Embryonic facial prominence (tissue), 1 donor: Measurements from ENCODE around the gene CTBP2.
A peak's percentile ranks its signal among the peaks of the same experiment; 100 is the strongest.
"Not testable (repeated sequence)": the region's sequence is repeated elsewhere in the genome, so short reads cannot be mapped to it uniquely, and the experiment has no call there.

Source experiments
- DNase-seq: peaks from one replicate; pipeline ENCODE4 v3.0.0-alpha.2; 2016; ENCODE audit errors: extremely low spot score

Gene CTBP2

DNA sequence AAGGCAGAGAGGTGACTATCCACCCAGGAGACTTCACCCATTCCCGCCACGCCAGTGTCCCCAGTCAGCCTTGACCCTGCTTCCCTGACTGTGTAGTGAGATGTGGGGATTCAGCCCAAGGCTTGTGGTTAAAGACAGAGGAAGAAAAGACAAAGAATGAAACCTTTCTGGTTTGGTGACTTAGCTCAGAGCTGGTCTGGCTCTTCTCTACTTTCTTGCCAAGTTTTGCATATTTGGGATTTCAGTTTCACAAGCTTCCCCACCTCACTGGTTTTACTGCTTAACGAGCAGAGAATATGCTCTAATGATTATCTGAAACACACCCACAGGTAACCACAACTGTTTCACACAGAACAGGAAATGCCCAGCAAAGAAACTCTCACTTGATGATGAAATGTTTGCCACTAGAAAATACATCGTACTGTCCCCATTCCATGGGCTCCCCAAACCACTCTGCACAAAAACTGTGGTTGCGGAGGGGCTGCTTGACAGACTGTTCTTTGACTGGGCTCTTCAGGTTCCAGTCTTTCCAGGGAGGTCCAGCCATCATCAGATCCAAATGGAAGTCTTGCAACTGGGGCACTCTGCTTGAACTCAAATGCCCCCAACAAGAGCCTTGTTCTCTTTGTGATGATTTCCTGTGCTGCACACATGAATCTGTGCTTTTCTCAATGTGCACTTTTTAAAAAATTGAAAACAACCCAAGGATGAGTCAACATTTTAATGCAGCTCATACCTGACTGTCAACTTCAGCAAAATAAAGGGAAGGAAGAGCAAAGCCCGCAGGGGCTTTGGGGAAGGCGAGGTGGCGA, 95.5 kb downstream of the CTBP2 start:
- DNase-seq: peak; percentile 33

DNA sequence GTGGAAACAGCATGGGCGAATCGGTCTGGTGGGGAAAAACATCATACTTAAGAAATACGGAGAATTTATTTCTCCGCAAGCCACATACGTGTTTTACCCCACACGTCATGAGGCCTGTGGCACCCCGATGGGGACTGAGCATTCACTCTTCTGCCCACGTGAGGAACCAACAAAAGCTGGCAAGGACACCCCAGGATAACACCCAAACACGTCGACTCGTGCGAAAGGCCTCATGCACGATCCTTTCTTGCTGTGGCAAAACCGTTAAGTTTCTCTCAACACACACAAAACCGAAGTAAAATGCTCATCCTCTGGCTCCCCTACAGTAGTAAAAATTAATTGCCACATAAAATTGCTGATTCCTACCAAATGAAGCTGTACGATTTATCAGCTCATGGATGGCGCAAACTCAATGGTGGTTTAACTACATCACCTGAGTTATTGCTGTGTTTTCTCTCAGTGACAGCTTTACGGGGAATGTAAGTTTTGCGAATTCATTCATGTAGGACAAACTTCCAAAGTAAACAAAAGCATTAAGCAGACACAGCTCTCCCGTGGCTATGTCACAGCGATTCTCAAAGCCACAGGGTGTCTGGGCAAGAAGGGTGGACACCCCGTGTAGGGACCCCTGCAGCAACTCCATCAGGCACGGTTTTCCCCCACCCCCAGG, 97.0 kb downstream of the CTBP2 start:
- DNase-seq: no peak

DNA sequence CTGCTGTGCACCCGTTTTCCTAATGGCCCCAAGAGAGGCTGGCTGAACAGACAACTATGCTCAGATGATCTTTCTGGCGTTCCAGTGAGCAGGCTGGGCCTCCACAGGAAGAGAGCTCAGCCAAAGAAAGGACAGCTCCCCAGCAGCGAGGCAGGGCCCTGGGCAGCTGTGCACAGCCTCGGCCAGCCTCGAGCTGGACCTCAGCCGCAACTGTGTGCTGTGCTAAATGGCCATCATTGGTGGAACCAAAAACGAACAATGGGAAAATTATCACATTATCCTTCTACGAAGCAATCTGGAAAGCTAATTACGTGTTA, 97.5 kb downstream of the CTBP2 start:
- no peak for DNase-seq

DNA sequence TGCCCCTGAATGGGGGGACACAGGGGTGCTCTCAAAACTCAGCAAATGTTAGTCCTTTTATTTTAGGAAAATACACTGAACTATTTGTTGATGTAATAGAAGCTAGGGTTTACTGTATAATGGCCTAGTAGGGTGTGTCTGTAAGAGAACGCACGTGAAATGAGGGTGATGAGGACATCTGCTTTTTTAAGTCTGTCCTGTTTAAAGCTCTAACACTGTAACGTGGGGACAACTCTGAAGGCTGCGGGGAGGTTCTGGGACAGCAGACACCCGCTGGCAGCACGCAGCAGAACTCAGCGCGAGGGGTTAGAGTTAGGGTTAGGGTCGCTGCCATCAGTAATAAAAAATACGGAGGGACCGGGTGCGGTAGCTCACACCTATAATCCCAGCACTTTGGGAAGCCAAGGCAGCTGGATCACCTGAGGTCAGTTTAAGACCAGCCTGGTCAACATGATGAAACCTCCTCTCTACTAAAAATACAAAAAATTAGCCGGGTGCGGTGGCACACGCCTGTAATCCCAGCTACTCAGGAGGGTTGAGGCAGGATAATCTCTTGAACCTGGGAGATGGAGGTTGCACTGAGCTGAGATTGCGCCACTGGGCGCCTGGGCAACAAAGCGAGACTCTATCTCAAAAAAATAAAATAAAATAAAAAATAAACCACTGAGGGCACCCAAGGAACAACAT, 98.0 kb downstream of the CTBP2 start:
- no peak for DNase-seq

DNA sequence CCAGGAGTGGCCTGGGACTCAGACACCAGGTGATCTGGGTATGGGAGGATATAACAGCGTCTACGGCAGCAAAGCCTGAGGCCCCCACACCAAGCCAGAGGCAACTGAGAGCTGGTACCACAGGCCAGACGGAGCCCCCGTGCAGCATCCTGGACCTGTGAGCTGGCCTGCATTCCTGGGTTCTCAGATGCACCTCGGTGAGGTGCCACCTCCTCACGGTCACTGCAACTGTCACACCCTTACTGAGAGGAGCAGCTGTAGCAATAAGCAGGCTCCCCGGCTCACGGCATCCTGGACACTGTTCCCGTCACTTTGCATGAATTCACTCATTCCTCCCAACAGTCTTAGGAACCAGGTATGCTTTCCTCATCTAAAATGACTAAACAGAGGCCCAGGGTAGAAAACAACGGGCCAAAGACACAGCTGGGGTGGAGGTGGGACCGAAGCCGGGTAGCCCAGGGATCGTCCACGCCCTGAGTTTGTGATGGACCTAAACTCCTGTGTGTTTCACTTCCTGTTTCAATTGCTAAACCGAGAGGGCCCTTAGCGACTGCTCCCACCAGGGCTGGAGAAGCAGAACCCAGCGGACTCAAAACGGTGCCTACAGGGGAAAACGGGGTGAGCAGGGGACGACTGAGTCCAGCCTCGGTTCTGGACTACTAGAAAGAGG, 98.7 kb downstream of the CTBP2 start:
- DNase-seq: no peak

DNA sequence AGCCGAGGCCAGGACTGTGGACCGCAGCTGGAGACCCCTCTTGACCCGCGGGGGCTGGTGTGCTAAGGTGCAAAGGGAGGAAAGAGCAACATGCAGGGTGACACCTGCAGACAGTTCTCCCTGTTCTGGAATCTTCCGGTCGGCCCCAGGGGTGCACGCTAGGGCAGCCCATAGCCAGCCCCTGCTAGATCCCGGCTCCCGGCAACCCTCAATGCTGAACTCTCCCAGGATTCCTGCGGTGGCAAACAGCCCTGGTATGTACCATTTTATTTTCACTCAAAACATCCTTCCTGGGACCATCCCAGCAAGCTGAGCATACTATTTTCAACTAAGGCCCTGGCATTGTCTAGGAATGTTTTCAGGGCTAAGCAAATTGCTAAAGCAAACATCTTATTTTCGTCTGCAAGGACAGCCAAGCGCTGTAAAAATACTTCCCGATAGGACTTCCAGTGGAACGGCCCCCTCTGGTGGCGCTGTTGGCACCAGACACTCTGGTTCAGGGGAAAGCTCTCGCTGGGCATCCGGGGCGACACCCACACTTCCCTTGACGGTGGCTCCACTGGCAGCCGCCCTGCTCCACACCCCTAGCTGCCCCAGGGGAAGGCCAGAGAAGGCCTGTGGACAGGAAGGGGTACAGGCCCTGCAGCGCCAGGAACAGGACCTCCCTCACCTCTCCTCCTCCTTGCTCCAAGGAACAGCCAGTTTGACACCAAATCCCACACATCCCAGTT, 99.4 kb downstream of the CTBP2 start:
- DNase-seq: peak; percentile 79

GRCh38 chr10:125060482-125060825, 99.9 kb downstream of the CTBP2 start:
- DNase-seq: no peak

DNA sequence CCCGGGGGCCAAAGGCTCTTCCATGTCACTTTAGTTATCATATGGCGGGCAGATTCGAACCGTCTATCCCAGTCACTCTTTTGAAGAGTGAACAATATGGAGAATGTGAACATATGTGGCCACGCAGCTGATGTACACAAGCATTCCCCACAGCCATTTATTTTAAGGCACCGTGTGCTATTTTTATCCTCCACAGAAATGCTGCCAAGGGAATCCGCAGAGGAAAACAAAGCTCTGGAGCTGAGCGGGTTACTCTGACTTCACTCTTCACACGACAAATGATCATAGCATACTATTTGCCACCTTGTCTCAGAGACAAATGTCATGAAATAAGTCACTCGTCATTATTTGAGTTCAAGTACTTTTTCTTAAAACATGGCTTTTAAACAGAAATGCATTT, 100.3 kb downstream of the CTBP2 start:
- no peak for DNase-seq

DNA sequence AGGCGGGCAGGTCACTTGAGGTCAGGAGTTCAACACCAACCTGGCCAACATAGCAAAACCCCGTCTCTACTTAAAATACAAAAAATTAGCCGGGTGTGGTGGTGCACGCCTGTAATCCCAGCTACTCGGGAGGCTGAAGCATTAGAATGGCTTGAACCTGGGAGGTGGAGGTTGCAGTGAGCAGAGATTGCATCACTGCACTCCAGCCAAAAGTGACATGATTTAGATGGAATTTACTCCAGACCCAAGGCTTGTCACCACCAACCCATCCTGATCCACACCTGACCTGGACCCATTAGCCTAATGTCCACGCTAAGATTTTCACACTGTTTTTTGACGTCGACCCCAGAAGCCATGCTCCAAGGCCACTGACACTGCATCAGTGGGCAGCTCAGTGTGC, 101.0 kb downstream of the CTBP2 start:
- not testable (repeated sequence) for DNase-seq

DNA sequence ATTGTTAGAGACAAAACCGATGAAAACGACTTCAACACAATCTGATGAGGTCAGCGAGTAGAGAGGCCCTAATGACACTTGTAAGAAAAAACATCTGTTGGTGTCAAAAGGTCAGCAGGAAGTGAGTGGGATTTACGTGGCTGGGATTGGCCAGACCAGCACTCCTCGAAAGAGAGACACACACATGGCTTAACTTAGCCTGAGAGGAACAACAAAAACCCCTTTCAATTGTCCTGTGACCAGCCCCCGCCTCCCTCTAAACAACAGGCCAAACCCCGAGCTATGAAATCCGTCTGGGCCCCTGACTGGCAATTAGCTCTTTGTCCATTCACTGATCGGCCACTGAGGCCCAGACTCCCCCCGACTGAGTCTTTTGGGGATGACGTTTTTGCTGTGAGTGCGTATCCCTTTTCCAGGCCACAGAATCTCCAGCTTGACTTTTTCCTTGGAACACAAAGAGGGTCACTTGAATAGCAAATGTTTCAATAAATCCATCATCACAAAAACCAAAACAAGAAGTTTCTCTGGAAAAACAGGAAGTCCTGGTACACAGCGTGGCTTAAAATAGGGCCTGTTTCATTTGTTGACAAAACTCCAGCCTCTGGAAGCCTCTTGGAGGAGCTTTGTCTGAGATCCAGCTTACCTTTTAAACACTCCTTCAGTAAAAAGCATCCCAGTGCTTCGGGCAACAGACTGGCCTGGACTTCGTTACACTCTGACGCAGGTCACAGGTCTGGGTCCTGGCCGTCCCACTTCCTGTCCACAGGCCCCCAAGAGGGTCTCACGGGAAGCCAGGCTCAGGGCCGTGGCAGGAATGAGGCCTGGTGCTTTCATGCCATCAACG, 103.0 kb downstream of the CTBP2 start:
- peak; percentile 58 for DNase-seq

DNA sequence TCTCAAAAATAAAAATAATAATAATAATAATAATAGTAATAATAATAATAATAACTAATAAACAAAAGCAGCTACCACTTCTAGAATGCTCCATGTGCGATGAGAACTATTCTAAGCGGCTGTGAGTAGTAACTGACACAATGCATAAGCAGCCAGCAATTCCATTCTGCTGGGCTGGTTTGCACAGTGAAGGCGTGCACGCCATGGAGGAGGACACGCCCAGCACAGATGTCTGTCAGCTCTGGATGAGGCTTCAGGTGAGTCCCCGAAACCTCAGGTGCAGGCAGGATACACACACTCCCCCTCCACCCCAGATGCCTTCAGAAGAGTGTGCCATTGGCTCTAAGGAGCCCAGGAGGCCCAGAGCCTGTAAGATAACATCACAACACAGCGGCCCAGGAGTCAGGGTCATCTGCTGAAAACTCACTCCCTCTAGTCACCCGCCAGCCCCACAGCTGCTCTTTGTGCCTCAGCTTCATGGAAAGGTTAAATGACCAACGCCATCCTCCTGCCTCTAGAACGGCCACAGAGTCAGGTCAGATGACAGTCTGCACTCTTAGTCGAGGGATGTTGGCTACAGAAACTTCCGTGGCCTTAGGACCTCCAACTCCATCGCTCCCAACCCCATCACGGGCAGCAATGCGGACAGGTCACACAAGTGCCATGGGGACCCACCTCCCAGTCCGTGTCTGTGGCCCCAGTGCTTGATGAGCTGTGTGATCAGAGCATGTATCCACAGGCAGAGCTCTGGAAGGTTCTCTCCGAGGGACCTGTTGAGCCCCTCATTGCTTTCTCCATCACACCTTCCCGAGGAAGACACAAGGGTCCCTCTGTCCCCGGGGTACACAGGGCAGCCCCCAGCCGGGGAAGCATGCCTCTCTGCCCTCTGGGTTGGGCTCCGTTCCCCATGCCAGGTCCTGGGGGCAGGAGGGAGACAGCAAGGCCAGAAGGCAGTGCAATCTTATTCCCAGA, 103.9 kb downstream of the CTBP2 start:
- no peak for DNase-seq

GRCh38 chr10:125055446-125055845, 104.9 kb downstream of the CTBP2 start:
- DNase-seq: no peak

GRCh38 chr10:125054669-125055268, 105.6 kb downstream of the CTBP2 start:
- DNase-seq: no peak

DNA sequence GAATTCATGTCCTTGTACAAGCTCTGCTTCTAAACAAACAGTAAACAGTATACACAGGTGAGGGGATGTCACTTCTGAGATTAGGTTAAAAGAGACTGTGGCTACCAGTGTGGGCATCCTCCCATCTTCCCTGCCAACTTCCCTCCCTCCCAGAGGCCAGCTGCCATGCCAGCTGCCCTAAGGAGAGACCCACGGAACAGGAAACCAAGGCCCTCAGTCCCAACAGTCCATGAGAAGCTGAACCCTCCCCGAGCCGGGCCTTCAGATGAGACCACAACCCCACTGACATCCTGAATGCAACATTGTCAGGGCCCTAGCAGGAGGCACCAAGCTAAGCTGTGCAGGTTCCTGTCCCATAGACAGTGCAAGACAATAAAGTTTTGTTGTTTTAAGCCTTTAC, 106.1 kb downstream of the CTBP2 start:
- DNase-seq: no peak

DNA sequence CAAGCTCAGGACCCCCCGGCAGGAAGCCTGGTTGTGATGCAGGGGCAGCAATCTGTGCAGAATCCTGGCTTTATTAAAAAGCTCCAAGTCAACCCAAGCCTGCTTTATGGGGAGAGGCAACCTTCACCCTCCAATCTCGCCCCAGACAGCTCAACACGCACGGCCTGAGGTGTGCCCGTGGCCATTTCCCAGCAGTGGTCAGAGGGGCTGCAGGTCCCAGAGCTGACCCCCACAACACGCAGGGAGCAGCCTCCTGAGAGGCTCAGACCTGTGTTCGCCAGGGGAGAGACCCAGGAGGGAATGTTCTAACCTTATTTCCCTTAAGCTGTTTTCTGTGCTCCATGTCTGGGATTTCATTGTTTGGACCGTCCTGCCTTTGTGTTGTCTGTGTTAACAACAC, 108.2 kb downstream of the CTBP2 start:
- no peak for DNase-seq

- DNase-seq: no peak
These were observed 110.0 kb downstream of the CTBP2 start for GRCh38 chr10:125050383-125050782.

DNA sequence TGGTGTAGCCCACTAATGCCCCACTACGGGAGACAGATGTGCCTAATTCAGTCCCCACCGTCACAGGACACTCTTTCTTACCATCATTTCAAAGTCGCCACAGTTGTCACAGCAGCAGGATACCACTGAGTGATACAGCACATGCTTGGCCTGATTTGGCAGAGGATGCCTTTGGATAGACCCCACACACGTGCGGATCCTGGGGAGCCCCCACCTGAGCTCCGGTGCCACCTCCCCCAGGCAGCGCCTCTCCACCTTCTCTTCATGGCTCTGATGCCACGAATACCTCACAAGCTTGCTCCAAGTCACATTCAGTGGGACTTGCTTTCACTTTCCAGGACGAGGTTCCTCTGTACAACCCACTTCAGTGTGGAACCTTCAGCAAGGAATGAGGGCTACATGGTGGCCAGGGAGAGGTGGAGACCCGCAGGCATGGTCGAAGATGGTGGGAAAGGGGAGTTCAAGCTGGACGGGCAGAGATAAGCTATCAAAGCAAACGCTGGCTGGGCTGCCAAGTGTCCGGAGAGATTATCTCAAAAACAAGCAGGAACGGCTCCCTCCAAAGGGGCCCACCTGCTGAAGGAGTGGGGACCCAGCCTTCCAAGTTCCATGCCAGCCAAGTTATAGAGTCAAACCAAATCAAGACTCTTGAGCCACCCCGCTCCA, 111.0 kb downstream of the CTBP2 start:
- DNase-seq: no peak

- DNase-seq: peak; percentile 75
These were observed 112.1 kb downstream of the CTBP2 start for GRCh38 chr10:125048094-125048864.
